Osteocyte (in vitro differentiated cells): Measurements from ENCODE around the gene UCHL5. TPM values are rescaled to one million over a fixed set of nuclear protein-coding genes. Genes with fewer than 3 reads are reported as not detected.
A peak's percentile ranks its signal among the peaks of the same experiment; 100 is the strongest.
"Not testable (repeated sequence)": the region's sequence is repeated elsewhere in the genome, so short reads cannot be mapped to it uniquely, and the experiment has no call there.

Source experiments
- DNase-seq: peaks from one replicate; pipeline ENCODE4 v3.0.0; 2021; ENCODE audit warnings: mixed read lengths; ENCODE audit not compliant: unreplicated experiment; ENCODE audit errors: extremely low spot score
- H3K27ac Mint-ChIP-seq: one replicate; pipeline ENCODE4 v1.8.0; 2021; ENCODE audit warnings: mild to moderate bottlenecking, mixed read lengths; ENCODE audit not compliant: unreplicated experiment
- H3K27me3 Mint-ChIP-seq: one replicate; pipeline ENCODE4 v1.8.0; 2021; ENCODE audit warnings: mixed read lengths; ENCODE audit not compliant: unreplicated experiment
- H3K36me3 Mint-ChIP-seq: one replicate; pipeline ENCODE4 v1.8.0; 2021; ENCODE audit warnings: mixed read lengths; ENCODE audit not compliant: unreplicated experiment
- H3K4me1 Mint-ChIP-seq: one replicate; pipeline ENCODE4 v1.8.0; 2021; ENCODE audit warnings: mixed read lengths; ENCODE audit not compliant: unreplicated experiment
- H3K4me3 Mint-ChIP-seq: one replicate; pipeline ENCODE4 v1.8.0; 2021; ENCODE audit warnings: mild to moderate bottlenecking, moderate library complexity, mixed read lengths; ENCODE audit not compliant: unreplicated experiment
- H3K9me3 Mint-ChIP-seq: one replicate; pipeline ENCODE4 v1.8.0; 2021; ENCODE audit warnings: mixed read lengths; ENCODE audit not compliant: unreplicated experiment
- total RNA-seq: library from RNA; stranded (reverse); gene quantifications from 2 replicates; pipeline ENCODE4 v1.2.1, GENCODE V29; 2021
- TF ChIP-seq, protein P1 (sequence below): fragments of 200-600 bp; sonication (generic); IDR thresholded peaks from 2 replicates; pipeline ENCODE4 v1.5.0; 2021; ENCODE audit warnings: antibody characterized with exemption, mild to moderate bottlenecking, moderate library complexity

UCHL5 gene
- total RNA-seq, 1 donor from 2014 or later, result 26.7 TPM

DNA sequence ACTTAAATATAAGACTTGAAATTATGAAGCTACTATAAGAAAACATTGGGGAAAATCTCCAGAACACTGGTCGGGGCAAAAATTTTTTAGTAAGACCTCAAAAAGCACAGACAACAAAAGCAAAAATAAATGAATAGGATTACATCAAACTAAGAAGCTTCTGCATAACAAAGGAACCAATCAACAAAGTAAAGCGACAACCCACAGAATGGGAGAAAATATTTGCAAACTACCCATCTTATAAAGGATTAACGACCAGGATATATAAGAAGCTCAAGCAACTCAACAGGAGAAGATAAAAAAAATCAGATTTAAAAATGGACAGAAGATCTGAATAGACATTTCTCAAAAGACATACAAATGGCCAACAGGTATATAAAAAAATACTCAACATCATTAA is 19.1 kb downstream of the UCHL5 start:
- Mint-ChIP-seq H3K27ac (no peak overlapping the region), H3K36me3 (peaks cover 22% of the 10 kb centered on the region), H3K4me1 (no peaks in the 10 kb centered on the region), H3K9me3 (no peaks in the 10 kb centered on the region), H3K4me3 (no peak overlapping the region), H3K27me3 (no peaks in the 10 kb centered on the region)
- DNase-seq, result no peak
- TF ChIP-seq, protein P1, sequence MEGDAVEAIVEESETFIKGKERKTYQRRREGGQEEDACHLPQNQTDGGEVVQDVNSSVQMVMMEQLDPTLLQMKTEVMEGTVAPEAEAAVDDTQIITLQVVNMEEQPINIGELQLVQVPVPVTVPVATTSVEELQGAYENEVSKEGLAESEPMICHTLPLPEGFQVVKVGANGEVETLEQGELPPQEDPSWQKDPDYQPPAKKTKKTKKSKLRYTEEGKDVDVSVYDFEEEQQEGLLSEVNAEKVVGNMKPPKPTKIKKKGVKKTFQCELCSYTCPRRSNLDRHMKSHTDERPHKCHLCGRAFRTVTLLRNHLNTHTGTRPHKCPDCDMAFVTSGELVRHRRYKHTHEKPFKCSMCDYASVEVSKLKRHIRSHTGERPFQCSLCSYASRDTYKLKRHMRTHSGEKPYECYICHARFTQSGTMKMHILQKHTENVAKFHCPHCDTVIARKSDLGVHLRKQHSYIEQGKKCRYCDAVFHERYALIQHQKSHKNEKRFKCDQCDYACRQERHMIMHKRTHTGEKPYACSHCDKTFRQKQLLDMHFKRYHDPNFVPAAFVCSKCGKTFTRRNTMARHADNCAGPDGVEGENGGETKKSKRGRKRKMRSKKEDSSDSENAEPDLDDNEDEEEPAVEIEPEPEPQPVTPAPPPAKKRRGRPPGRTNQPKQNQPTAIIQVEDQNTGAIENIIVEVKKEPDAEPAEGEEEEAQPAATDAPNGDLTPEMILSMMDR, result no peak

- TF ChIP-seq, protein P1, result no peak
- Mint-ChIP-seq H3K27me3 (no peaks in the 10 kb centered on the region), H3K36me3 (peaks cover 19% of the 10 kb centered on the region), H3K4me1 (no peaks in the 10 kb centered on the region), H3K4me3 (no peak overlapping the region), H3K27ac (no peak overlapping the region), H3K9me3 (no peaks in the 10 kb centered on the region)
- no peak for DNase-seq
Observed at GRCh38 chr1:193036337-193037047, 22.7 kb downstream of the UCHL5 start.

DNA sequence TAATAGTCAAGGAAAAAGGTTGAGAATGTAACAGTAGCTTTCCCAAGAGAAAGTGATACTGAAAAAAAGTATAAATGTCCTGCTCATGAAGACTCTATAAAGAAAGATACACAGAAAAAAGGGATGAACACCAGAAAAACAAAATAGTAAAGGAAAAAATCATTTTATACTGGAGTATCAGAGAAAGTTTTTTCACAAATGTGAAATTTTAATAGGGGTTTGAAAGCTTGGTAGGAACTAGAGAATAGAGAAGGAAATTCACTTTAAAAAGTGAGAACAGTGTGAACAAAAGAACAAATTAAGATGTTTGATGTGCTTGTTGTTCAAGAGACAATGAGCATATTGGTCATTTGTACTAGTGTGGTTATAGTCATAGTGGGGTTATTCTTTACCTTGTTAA is 25.6 kb downstream of the UCHL5 start:
- no peak overlapping the region for H3K27ac Mint-ChIP-seq
- H3K4me3 Mint-ChIP-seq, result no peak overlapping the region
- TF ChIP-seq, protein P1, result no peak
- H3K9me3 Mint-ChIP-seq, result no peaks in the 10 kb centered on the region
- no peaks in the 10 kb centered on the region for H3K4me1 Mint-ChIP-seq
- no peaks in the 10 kb centered on the region for H3K27me3 Mint-ChIP-seq
- H3K36me3 Mint-ChIP-seq, result peaks cover 17% of the 10 kb centered on the region
- no peak for DNase-seq

DNA sequence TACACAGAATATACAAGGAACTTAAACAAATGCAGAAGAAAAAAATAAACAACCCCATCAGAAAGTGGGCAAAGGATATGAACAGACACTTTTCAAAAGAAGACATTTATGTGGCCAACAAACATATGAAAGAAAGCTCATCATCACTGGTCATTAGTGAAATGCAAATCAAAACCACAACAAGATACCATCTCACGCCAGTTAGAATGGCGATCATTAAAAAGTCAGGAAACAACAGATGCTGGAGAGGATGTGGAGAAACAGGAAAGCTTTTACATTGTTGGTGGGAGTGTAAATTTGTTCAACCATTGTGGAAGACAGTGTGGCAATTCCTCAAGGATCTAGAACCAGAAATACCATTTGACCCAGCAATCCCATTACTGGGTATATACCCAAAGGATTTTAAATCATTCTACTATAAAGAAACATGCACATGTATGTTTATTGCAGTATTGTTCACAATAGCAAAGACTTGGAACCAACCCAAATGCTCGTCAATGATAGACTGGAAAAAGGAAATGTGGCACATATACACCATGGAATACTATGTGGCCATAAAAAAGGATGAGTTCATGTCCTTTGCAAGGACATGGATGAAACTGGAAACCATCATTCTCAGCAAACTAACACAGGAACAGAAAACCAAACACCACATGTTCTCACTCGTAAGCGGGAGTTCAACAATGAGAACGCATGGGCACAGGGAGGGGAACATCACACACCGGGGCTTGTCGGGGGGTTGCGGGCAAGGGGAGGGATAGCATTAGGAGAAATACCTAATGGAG is 26.3 kb downstream of the UCHL5 start:
- peaks cover 19% of the 10 kb centered on the region for H3K36me3 Mint-ChIP-seq
- not testable (repeated sequence) for H3K27ac Mint-ChIP-seq, H3K27me3 Mint-ChIP-seq, DNase-seq, H3K4me1 Mint-ChIP-seq, H3K9me3 Mint-ChIP-seq, H3K4me3 Mint-ChIP-seq

DNA sequence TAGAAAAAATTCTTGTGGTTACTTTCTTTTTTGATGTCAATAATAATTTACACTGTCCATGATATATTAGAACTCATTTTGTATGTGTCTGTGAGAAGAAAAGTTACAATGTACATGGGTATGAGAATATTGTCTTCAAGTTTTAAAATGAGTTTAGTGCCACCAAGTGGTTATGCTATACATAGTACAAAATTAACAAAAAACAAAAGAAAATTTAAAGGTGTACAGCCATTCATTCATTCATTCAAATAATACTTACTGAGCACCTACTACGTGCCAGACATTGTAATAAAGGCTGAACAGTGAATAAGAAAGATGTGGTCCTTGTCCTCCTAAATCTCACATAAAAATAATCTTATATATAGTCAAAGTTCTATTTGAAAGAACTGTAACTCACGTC is 27.7 kb downstream of the UCHL5 start:
- H3K4me1 Mint-ChIP-seq, result no peaks in the 10 kb centered on the region
- TF ChIP-seq, protein P1, result peak; percentile 52
- no peak overlapping the region for H3K4me3 Mint-ChIP-seq
- H3K36me3 Mint-ChIP-seq, result peaks cover 10% of the 10 kb centered on the region
- no peak overlapping the region for H3K27ac Mint-ChIP-seq
- no peaks in the 10 kb centered on the region for H3K27me3 Mint-ChIP-seq
- no peak for DNase-seq
- no peaks in the 10 kb centered on the region for H3K9me3 Mint-ChIP-seq
